HFF-Myc (cell line): Measurements from ENCODE around the gene FZR1.
A peak's percentile ranks its signal among the peaks of the same experiment; 100 is the strongest.
"Not testable (repeated sequence)": the region's sequence is repeated elsewhere in the genome, so short reads cannot be mapped to it uniquely, and the experiment has no call there.

ENCODE experiments used
- DNase-seq: peaks from one replicate; pipeline ENCODE4 v3.0.0-alpha.2; 2011; ENCODE audit warnings: low read depth; ENCODE audit errors: extremely low read depth
- H3K4me3 ChIP-seq: replicated peaks from 2 replicates; pipeline ENCODE4 v1.5.1; 2011; ENCODE audit warnings: low read depth, mild to moderate bottlenecking, control low read depth, low read length
- TF ChIP-seq, protein P1 (sequence below): IDR thresholded peaks from 2 replicates; pipeline ENCODE4 v1.5.1; 2012; ENCODE audit warnings: mild to moderate bottlenecking, low read depth, low read length, control low read depth; ENCODE audit errors: missing control alignments

FZR1 gene

DNA sequence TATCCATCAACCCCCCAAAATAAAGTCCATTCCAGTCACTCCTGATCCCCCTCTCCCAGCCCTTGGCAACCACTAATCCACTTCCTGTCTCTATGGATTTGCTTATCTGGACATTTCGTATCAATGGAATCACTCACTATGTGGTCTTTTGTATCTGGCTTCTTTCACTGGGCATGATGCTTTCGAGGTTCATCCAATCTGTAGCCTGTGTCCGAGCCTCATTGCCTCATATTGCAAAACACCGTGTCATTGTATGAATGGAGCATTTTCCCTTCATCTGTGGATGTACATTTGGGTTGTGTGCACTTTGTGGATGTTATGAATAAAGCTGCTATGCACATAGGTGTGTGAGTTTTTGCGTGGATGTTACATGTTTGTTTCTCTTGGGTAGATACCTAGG lies 1.4 kb upstream of the FZR1 start:
- no peak overlapping the region for H3K4me3 ChIP-seq
- DNase-seq: no peak
- TF ChIP-seq, protein P1, sequence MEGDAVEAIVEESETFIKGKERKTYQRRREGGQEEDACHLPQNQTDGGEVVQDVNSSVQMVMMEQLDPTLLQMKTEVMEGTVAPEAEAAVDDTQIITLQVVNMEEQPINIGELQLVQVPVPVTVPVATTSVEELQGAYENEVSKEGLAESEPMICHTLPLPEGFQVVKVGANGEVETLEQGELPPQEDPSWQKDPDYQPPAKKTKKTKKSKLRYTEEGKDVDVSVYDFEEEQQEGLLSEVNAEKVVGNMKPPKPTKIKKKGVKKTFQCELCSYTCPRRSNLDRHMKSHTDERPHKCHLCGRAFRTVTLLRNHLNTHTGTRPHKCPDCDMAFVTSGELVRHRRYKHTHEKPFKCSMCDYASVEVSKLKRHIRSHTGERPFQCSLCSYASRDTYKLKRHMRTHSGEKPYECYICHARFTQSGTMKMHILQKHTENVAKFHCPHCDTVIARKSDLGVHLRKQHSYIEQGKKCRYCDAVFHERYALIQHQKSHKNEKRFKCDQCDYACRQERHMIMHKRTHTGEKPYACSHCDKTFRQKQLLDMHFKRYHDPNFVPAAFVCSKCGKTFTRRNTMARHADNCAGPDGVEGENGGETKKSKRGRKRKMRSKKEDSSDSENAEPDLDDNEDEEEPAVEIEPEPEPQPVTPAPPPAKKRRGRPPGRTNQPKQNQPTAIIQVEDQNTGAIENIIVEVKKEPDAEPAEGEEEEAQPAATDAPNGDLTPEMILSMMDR: no peak

DNA sequence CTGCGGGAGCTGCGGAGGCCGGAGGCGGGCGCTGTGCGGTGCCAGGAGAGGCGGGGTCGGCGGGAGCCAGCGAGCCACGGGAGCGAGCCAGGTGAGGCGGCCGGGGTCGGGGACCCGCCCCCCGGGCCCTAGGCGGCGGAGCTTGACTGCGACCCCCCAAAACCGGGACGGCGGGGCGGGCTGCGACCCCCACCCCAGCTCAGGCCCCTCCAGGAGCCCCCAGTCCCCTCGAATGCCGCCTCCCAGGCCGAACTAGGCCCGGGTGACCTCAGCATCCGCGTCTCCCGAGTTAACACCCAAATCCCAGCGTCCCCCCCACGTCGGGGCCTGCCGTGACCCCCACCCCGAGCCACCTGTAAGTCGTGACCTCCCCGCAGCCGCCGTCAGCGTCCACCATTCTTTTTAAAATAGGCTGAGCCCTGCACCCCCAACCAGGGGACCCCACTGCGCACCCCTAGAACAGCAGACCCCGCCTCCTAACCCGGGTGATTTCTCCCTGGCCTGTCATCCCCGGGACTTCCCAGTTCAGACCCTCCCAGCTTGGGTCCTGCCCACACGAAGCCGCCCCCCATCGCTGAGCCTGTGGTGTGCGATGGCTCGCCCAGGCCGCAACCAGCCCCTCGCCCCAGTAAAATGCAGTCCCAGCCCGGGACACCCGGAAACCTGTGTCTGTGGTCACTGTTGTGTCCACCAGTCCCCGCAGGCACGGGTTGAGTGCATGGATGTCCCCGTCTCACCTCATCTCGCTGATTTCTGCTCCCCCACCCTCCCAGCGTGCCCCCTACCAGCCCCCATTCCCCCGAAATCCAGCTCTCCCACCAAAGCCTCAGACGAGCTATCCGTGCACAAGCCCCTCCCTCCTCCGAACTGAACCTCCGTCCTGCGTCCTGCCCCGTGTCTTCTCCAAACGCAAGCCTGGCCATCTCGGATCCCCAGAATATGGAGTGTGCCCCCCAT lies 551 bp downstream of the FZR1 start:
- no peak for DNase-seq
- H3K4me3 ChIP-seq: peak overlapping the region; percentile 64
- TF ChIP-seq, protein P1: no peak

DNA sequence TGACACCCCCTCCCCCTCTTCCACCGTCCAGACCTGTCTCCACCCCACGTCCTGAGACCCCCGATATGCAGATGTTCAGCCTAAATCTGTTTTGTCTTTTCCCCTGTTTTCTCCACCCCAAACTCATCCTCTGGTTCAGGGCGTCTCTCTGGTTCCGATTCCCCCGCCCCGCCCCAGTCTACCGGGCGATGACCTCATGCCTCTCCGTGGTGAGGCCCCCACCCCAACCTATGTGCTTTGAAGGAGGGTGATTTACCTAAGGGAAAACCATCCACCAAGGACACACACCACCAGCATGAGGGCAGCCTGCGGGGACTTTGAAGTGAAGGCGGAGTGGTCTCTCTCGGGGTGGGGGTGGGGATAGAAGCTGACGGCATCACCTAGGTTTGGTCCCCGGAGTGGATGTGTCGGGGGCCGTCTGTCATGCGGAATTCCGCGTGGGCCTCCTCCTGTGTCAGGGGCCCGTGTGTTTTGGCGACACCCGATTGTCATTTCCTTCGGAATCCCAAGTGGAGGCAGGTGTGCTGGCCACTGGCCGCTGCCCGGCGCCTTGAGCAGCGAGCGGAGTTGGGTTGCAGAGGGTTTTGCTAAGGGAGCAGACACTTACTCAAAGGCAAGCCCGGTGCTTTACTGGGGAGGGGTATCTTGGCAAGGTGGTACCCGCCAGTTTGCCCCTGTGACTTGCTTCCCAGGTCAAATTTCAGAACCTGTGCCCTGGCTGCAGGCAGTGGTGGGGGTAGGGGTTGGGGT lies 1.4 kb downstream of the FZR1 start:
- TF ChIP-seq, protein P1: no peak
- H3K4me3 ChIP-seq: peak overlapping the region; percentile 64
- DNase-seq: no peak

DNA sequence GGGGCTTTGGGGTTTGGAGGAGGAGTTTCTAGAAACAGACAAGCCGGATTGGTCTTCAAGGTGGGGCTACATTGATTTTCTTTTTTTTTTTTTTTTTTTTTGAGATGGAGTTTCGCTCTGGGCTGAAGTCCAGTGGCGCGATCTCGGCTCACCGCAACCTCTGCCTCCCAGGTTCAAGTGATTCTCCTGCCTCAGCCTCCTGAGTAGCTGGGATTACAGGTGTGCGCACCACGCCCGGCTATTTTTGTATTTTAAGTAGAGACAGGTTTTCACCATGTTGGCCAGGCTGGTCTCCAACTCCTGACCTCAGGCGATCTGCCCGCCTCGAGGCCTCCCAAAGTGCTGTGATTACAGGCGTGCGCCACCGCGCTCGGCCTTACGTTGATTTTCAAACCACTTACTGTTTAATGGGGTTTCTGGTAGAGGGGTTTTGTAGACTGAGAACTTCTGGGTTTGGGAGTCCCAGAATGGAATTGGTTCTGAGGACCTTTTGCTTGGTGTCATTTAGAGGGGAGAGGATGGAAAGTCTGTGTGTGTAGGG lies 2.1 kb downstream of the FZR1 start:
- not testable (repeated sequence) for DNase-seq
- peak overlapping the region; percentile 64 for H3K4me3 ChIP-seq

DNA sequence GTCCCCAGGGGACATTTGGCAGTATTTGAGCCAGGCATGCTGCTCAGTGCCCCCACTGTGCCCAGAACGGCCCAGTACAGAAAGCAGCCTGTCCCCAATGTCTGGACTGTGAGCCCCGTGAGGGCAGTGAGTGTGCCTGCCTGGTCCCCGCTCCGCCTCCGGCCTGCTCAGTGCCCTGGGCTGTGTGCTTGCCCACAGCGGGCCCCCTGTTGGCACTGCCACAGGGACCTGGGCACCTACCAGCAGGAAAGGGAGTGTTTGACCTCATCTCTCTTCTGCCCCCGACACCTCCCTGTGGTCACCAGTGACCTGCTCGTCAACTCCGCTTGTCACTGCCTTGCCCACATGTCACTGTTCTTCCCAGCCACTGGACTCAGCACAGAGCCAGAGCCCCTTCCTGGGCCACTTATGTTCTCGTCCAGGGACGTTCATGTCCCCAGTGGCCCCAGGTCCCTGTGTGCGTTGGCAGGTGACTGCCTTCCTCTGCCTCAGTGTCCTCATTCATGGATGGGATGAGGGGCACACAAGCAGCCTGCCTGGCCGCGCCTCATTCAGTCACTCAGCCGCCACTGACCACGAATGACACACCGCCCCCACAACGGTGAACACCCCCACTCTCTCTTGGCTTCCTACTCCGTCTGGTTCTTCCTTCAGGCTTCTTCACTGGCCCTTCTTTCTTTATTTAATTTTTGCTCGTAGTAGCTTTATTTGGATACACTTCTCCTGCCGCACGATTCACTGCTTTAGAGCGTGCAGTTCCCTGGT lies 2.8 kb downstream of the FZR1 start:
- TF ChIP-seq, protein P1: no peak
- H3K4me3 ChIP-seq: no peak overlapping the region
- DNase-seq: no peak

DNA sequence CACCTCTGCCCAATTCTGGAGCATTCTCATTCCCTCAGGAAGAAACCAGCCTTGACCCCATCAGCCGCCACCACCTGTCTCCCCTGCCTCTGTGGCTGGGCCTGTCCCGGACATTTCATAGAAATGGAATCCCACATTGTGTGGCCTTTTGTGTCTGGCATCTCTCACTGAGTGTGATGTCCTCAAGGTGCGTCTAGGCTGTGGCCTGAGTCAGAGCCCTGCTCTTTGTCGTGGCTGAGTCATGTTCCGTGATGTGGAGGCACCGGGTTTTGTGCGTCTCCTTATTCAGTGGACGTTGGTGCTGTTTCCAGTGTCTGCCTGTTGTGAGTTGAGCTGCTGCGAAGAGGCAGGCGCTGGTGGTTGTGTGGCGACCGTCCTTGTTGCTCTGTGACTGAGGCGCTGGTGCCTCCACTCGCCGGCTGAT lies 3.5 kb downstream of the FZR1 start:
- TF ChIP-seq, protein P1: no peak
- H3K4me3 ChIP-seq: no peak overlapping the region
- peak; percentile 35 for DNase-seq
